Measurements from ENCODE around the gene CYP8B1.
"Not testable (repeated sequence)": the region's sequence is repeated elsewhere in the genome, so short reads cannot be mapped to it uniquely, and the experiment has no call there.

The CYP8B1 gene

DNA sequence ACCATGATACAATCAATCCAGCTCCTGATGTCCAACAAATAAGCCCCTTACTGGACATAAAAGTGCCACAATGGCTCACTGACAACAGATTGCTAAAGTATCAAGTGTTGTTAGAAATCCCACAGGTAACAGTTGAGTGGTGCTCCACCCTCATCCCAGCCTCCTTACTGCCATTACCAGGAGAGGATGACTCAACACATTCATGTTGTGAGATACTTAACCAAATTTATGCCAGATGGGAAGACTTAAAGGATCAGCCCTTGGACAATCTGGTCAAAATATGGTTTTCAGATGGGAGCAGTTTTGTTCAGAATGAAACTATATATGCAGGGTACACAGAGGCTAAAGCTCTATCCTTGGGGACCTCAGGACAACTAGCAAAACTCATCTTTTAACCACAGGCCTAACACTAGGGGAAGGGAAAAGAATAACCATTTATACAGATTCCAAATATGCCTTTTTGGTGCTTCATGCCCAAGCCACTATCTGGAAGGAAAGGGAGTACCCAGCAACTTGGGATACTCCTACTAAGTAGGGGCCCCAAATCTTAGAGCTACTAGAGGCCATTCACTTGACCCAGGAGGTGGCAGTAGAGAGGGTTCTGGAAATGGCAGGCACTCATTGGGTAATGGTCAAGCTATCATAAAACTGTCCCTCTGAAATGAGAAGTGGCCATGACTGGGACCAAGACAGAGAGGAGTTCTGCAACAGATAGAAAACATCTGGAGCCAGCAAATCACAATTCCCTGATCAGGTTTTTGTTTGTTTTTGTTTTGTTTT, 23.4 kb upstream of the CYP8B1 start:
- DNase-seq, result no peak
- TF ChIP-seq POLR2A (IDR thresholded peaks at IDR 0.05; ENCODE audit: low read length) (no peak), GATA1 (IDR thresholded peaks at IDR 0.05; ENCODE audit: low read depth, low read length) (no peak)

DNA sequence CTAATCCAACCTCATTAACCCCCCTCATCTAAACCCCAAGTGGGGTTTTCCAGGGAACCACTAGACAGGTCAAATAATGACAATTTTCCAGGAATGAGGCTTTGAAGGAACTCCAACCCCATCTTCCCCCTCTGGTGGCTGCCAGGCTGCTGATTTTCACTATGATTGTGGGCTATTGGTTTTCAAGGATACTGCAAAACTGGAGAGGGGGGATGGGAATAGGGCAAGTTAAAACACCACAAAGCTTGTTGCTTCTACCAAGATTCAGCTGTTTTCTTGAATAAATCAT, 19.8 kb upstream of the CYP8B1 start:
- TF ChIP-seq GATA1 (IDR thresholded peaks at IDR 0.05; ENCODE audit: low read depth, low read length), result no peak
- no peak for TF ChIP-seq POLR2A (IDR thresholded peaks at IDR 0.05; ENCODE audit: low read length)
- no peak for DNase-seq

DNA sequence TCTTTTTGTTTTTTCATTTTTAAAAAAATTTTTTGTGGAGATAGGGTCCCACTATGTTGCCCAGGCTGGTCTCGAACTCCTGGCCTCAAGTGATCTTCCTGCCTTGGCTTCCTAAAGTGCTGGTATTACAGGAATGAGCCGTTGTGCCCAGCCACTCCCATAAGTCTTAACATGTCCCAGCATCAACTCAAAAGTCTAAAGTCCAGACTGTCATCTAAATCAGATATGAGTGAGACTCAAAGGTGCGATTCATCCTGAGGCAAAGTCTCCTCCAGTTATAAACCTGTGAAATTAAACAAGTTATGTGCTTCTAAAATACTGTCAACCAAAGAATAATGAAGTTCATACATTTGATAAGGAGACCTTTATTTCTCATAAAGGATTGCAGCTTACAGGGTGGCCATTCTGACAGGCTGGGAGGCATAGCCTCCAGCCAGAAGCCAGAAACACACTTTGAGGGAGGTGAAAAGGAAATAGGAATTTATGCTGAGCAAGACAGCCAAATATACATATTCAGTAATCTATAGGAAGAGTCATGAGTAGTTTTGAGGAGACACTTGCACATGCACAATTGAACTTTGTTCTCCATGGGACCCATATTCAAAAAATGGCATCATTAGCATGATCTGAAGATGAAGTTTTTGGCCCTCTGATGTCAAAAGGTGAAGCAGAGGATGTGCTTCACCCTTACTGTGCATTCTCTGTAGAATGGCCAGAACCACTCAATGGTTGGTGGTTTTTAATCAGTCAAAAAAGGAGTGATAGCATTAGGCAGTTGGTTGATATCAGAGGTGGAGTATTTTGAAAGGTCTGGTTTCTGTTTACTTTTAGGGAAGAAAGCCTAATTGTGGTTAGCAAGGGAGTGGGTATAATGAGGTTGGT, 19.3 kb upstream of the CYP8B1 start:
- no peak for TF ChIP-seq GATA1 (IDR thresholded peaks at IDR 0.05; ENCODE audit: low read depth, low read length)
- TF ChIP-seq POLR2A (IDR thresholded peaks at IDR 0.05; ENCODE audit: low read length), result no peak
- peak in 1 of 2 experiments; percentile 42 for DNase-seq

DNA sequence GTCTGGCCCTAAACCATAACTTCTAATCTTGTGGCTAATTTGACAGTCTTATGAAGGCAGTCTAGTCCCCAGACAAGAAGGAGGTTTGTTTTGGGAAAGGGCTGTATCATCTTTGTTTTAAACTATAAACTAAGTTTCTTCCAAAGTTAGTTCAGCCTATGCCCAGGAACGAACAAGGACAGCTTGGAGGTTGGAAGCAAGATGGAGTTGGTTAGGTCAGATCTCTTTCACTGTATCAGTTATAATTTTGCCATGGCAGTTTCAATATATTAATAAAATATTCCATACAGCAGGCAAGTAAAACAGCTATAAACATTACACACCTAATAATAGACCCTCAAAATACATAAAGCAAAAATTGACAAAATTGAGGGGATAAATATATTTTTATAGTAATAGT, 17.1 kb upstream of the CYP8B1 start:
- no peak for DNase-seq

DNA sequence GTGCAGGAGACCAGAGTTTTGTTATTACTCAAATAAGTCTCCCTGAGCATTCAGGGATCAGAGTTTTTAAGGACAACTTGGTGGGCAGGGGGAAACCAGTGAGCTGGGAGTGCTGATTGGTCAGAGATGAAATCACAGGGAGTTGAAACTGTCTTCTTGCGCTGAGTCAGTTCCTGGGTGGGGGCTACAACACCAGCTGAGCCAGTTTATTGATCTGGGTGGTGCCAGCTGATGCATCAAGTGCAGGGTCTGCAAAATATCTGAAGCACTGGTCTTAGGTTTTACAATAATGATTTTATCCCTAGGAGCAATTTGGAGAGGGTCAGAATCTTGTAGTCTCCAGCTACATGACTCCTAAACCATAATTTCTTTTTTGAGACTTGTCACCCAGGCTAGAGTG, 16.5 kb upstream of the CYP8B1 start:
- TF ChIP-seq GATA1 (IDR thresholded peaks at IDR 0.05; ENCODE audit: low read depth, low read length) (no peak), POLR2A (IDR thresholded peaks at IDR 0.05; ENCODE audit: low read length) (no peak)
- DNase-seq, result no peak

More for the DNA sequence above, 17.1 kb upstream of the CYP8B1 start:
- no peak for TF ChIP-seq GATA1 (IDR thresholded peaks at IDR 0.05; ENCODE audit: low read depth, low read length)
- no peak for TF ChIP-seq POLR2A (IDR thresholded peaks at IDR 0.05; ENCODE audit: low read length)

DNA sequence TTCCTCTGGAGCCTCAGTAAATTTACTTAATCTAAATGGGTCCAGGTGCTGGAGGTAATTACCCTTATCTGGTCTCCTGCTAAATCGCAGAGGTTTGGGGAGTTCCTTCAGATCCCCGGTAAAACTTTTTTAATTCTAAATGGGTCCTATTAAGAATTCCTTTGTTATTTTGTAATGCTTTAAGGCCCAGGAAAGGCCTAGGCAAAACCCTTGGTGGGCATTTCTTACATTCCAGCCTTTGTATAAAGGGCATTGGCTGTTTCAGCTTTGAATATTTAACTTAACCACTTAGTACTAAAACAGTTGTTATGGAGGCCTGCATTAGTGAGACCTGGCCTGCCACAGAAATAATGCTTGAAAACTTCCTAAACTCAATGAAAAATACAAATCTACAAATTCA, 15.4 kb upstream of the CYP8B1 start:
- no peak for DNase-seq
- TF ChIP-seq POLR2A (IDR thresholded peaks at IDR 0.05; ENCODE audit: low read length) (no peak), GATA1 (IDR thresholded peaks at IDR 0.05; ENCODE audit: low read depth, low read length) (no peak)

DNA sequence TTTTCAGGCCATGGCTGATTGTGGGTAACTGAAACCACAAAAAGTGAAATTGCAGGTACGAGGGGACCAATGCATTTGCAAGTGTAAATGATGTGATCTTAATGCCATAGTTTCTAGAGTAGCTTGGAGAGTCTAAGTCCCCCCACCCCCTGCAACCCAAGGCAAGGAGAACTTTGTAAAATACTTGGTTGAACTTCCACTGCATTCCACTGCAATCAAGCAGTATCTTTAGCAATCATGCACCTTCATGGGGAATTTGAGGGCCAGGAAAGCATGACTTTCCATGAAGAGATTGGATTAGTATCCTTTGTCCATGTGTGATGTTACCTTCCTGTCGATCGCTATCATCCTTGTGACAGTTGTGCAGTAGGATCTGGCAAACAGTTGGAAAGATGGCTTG, 11.4 kb upstream of the CYP8B1 start:
- TF ChIP-seq GATA1 (IDR thresholded peaks at IDR 0.05; ENCODE audit: low read depth, low read length) (no peak), POLR2A (IDR thresholded peaks at IDR 0.05; ENCODE audit: low read length) (no peak)
- DNase-seq, result no peak

DNA sequence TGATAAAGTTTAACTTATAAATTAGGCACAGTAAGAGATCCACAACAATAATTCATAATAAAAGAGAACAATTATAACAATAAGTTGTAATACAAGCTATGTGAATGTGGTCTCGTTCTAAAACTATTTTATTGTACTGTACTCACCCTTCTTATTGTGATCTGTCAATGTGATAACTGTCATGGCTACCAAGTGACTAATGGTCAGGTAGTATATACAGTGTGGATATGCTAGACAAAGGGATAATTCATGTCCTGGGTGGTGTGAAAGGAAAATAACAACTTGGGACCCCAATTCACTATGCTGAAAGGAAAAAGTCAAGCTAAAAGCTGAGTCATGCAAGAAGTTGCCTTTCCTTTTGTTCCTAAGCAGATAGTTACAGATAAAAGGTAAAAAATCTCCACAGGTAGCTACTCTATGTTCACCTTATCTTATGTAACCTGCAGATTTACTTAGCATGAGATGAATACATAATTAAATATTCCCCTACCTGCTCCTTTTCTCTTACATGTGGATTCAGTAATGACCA, 10.7 kb upstream of the CYP8B1 start:
- DNase-seq, result no peak
- TF ChIP-seq POLR2A (IDR thresholded peaks at IDR 0.05; ENCODE audit: low read length) (no peak), GATA1 (IDR thresholded peaks at IDR 0.05; ENCODE audit: low read depth, low read length) (no peak)

DNA sequence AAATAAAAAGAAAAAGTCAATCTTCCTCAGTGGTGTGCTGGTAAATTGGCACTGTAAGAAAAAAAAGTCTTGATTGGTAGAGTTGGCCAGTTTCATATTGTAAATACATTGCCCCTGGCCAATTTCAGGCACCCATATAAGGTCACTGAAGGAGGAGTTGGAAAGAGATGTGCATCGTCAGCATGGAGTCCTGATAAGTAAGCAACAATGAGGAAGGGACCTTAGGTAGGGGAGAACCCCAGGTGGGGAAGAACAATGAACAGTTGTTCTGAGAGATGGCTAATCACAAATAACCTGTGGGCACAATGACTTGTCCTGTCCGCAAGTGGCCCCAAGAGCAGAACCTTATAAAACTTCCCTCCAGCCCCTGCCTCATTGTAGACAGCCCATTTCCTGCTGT, 8.6 kb upstream of the CYP8B1 start:
- no peak for DNase-seq

DNA sequence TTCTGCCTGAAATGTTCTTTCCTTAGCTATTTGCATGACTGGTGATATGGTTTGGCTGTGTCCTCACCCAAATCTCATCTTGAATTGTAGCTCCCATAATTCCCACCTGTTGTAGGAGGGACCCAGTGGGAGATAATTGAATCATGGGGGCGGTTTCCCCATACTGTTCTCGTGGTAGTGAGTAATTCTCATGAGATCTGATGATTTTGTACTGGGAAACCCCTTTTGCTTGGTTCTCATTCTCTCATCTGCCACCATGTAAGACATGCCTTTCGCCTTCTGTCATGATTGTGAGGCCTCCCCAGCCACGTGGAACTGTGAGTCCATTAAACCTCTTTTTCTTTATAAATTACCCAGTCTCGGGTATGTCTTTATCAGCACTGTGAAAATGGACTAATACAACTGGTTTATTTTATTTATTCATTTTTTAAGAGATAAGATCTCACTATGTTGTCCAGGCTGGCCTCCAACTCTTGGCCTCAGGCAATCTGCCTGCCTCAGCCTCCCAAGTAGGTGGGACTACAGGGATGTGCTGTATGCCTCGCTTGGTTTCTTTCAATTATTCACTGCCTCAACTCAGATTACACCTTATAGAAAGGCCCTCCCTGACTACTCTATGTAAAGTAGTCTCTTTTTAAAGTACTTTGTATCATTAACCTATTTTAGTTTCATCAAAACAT, 7.7 kb upstream of the CYP8B1 start:
- not testable (repeated sequence) for DNase-seq

More for the DNA sequence above, 8.6 kb upstream of the CYP8B1 start:
- no peak for TF ChIP-seq GATA1 (IDR thresholded peaks at IDR 0.05; ENCODE audit: low read depth, low read length)
- no peak for TF ChIP-seq POLR2A (IDR thresholded peaks at IDR 0.05; ENCODE audit: low read length)

DNA sequence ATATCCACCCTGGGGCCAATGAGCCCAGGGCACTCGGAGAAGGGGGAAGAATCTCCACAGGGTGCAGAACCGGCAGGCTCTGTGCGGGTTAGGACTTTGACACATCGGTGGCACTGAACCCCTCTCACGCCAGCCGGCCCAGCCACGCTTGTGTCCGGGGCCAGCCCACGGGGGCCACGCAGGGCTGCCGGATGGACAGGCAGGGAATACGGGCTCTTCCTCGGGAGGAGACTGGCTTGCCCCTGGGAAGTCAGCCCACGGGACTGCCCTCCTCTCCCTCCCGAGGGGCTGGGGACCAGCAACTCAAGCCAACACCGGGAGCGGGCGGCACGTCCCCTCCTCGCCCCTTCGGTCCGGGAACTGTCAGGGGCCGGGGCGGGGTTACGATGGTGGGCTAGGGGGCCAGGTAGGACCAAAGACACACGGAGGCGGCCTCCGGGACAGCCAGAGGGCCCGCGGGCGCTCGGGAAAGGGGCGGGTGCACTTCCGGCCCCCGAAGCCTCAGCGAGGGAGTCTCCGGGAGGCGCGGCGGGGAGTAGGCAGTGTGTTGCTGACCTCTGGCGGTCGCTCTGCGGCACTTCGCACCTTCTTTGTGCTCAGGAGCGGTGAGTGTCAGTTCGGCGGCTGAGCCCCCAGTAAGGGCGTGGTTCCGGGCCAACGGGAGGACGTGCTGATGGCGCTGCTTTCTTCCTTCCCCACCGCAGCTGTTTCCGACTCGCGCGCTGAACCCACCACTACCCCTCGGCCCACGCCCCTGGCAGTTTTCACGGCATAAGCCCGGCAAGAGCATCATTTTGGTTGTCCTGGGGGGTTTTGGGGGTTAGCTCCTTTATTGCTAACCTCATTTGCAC, 5.1 kb upstream of the CYP8B1 start:
- peak; percentile 93 to 95 for DNase-seq
- TF ChIP-seq POLR2A (IDR thresholded peaks at IDR 0.05; ENCODE audit: low read length) (peak; percentile 11), GATA1 (IDR thresholded peaks at IDR 0.05; ENCODE audit: low read depth, low read length) (no peak)

DNA sequence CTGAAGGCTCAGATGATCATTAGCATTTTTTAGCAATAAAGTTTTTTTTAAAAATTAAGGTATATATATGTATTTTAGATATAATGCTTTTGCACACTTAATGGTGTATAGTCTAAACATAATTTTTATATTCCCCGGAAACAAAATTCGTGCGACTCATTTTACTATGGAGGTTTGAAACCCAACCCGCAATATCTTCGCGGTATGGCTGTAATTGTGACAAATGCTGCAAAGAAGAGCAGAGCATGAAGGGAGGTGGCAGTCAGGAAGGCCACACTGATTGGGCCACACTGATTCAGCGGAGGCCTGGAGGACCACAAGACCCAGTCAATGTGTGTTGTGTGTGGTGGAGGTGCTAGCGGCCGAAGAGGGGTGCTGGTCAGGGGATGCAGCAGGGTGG, 4.5 kb upstream of the CYP8B1 start:
- TF ChIP-seq POLR2A (IDR thresholded peaks at IDR 0.05; ENCODE audit: low read length) (no peak), GATA1 (IDR thresholded peaks at IDR 0.05; ENCODE audit: low read depth, low read length) (no peak)
- DNase-seq, result no peak

DNA sequence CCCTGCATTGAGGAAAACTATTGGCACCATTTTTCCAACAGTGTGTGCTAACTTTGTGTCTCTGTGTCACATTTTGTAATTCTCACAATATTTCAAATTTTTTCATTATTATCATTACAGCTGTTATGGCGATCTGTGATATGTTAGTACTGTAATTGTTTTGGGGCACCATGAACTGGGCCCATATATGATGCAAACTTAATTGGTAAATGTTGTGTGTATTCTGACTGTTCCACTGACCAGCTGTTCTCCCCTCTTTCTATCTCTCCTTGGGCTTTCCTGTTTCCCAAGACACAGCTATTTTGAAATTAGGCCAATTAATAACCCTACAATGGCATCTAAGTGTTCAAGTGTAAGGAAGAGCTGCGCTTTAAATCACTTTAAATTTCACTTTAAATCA, 2.2 kb upstream of the CYP8B1 start:
- no peak for TF ChIP-seq POLR2A (IDR thresholded peaks at IDR 0.05; ENCODE audit: low read length)
- no peak for TF ChIP-seq GATA1 (IDR thresholded peaks at IDR 0.05; ENCODE audit: low read depth, low read length)
- no peak for DNase-seq
